Ovary (tissue), 10 donors: Measurements from ENCODE around the gene PDE6D. TPM values are rescaled to one million over a fixed set of nuclear protein-coding genes. Genes with fewer than 3 reads are reported as not detected.

Source experiments
- DNase-seq, 5 donors: peaks; one replicate each; pipeline ENCODE4 v3.0.0-alpha.2; 2019 to 2020
- H3K27ac ChIP-seq, 2 donors: fragments of 200-600 bp; one replicate each; pipeline versions ENCODE4 v1.5.1 to v1.8.0; 2019 to 2022
- H3K27me3 ChIP-seq: fragments of 200-600 bp; one replicate; pipeline ENCODE4 v1.8.0; 2022
- H3K36me3 ChIP-seq: fragments of 200-600 bp; sonication (generic); one replicate; pipeline ENCODE4 v1.5.1; 2019
- H3K4me1 ChIP-seq: one replicate; pipeline ENCODE4 v1.8.1; 2013; ENCODE audit warnings: mild to moderate bottlenecking, moderate library complexity; ENCODE audit not compliant: insufficient read depth
- H3K4me3 ChIP-seq: fragments of 200-600 bp; sonication (generic); one replicate; pipeline ENCODE4 v1.5.1; 2017
- H3K9me3 ChIP-seq, 2 donors: fragments of 200-600 bp in 1 of 2; sonication (generic) in 1 of 2; one replicate each; pipeline versions ENCODE4 v1.5.1 to v1.8.1; 2013 to 2019; ENCODE audit warnings: mild to moderate bottlenecking in 1 of 2, moderate library complexity in 1 of 2
- CTCF ChIP-seq, 3 donors: fragments of 450-650 bp in 2 of 3; fragments of 200-600 bp in 1 of 3; IDR thresholded peaks; one replicate each; pipeline versions ENCODE4 v1.5.1 to v1.8.0; 2016 to 2022; ENCODE audit warnings: antibody characterized with exemption in 3 of 3, mild to moderate bottlenecking in 1 of 3
- EP300 ChIP-seq: sonication (generic); formaldehyde crosslinking; IDR thresholded peaks from one replicate; pipeline ENCODE4 v1.6.1; 2017; ENCODE audit warnings: antibody characterized with exemption
- POLR2A ChIP-seq: fragments of 450-650 bp; IDR thresholded peaks from one replicate; pipeline ENCODE4 v1.6.1; 2017; ENCODE audit warnings: antibody characterized with exemption, mild to moderate bottlenecking, moderate library complexity
- WGBS, 3 donors: extraction: QIAGEN DNeasy Blood & Tissue Kit in 1 of 3; methylation state at CpG; one replicate each; pipeline versions ENCODE4 v1.1.5 to v1.1.7; 2013 to 2017; 5-methylcytosine and 5-hydroxymethylcytosine counted together
- intact Hi-C, 4 donors: fragments of 100-400 bp; cut with DNase I; formaldehyde crosslinking; loops; one replicate each; pipeline versions ENCODE4 v1.11.0 to v1.15.1; 2022 to 2023
- long read RNA-seq, 3 donors: library from polyadenylated mRNA in 2 of 3; unstranded in 2 of 3; transcript quantifications; one replicate each; pipeline ENCODE4 v2.0.0 and lab custom pipeline, GENCODE V29; 2021 to 2026
- polyA plus RNA-seq, 2 donors: library from polyadenylated mRNA; stranded (reverse); fragments of 200-250 nt in 1 of 2; fragments of 350-450 nt in 1 of 2; fragmentation: Illumina TruSeq in 1 of 2; extraction: RNeasy Lipid Tissue Mini Kit (QIAGEN cat#74804) in 1 of 2; gene quantifications; one replicate each; pipeline ENCODE4 v1.2.3, GENCODE V29; 2013 to 2014
- total RNA-seq, 7 donors: library from RNA; depleted of rRNA in 2 of 7; stranded (reverse); fragments of >200 nt in 2 of 7; fragmentation: NEBNext Ultra II Directional in 3 of 7; extraction: Animal tissue kit (Norgen Biotek cat#: 25700) in 3 of 7; gene quantifications; one replicate each; pipeline versions ENCODE4 v1.1.0 to v1.2.4, GENCODE V29; 2016 to 2023
- donor health status: DM: no; HTN: no; CAD: no; lungs with moderate emphysema.
- donor health status: DM: no; HTN: no; CAD: no.
- donor health status: Bipolar disorder and iron deficiency.
- donor health status: DM: yes; HTN: yes; CAD: no.
- donor health status: DM: no; HTN: no; CAD: no.
- donor health status: DM: yes; HTN: yes; CAD: no.

The PDE6D gene
- total RNA-seq (10 to 100 TPM; 13.7 to 22.9 (median 16.9) TPM), polyA plus RNA-seq (10 to 100 TPM; 21.6 to 32.9 TPM)
- long read RNA-seq, donor 1, transcript PDE6D-201 (5 exons, 1,175 nt), result major isoform, 16 of 17 reads
- long read RNA-seq, donor 1, partial matches to known transcripts, result 1 of 17 reads
- long read RNA-seq, donor 1, other reads (novel, unspliced or antisense), result 0 of 17 reads
- long read RNA-seq, donor 2, transcript PDE6D-201 (5 exons, 1,175 nt), result major isoform, 8 of 10 reads
- long read RNA-seq, donor 2, partial matches to known transcripts, result 0 of 10 reads
- long read RNA-seq, donor 2, other reads (novel, unspliced or antisense), result 0 of 10 reads
- long read RNA-seq, donor 3, transcript PDE6D-201 (5 exons, 1,175 nt), result major isoform, 15 of 17 reads
- long read RNA-seq, donor 3, partial matches to known transcripts, result 0 of 17 reads
- long read RNA-seq, donor 3, other reads (novel, unspliced or antisense), result 1 of 17 reads

GRCh38 chr2:231780909-231781797, at the start of gene PDE6D:
PDE6D (minus strand) TSS chr2:231781282; CDS start chr2:231781114, 168 bp downstream.
- Histone ChIP-seq H3K4me3 (peak within 1 kb of the TSS; percentile 83), H3K9me3 (no peaks in the 10 kb centered on the region), H3K4me1 (peaks cover 8% of the 10 kb centered on the region), H3K27ac (peak within 1 kb of the TSS; percentile 43 to 69), H3K36me3 (no peaks in the 10 kb centered on the region), H3K27me3 (no peaks in the 10 kb centered on the region)
- WGBS, 3 donors, result 0 to 1% (median 0%) methylated on average over 40 to 67 of the region's 67 CpGs
- TF ChIP-seq EP300 (no peak), CTCF (IDR thresholded peaks at IDR 0.05) (no peak), POLR2A (peak; percentile 84)
- peak; percentile 97 to 99 (median 98) for DNase-seq
- intact Hi-C loops, result loop anchor here in 1 of 4 donors (5.0 kb wide), 1 partner anchor 169 kb away; no protein-coding TSS in a partner anchor

- no peak for DNase-seq
- WGBS, 3 donors, result 48 to 57% (median 51%) methylated on average over 3 of the region's 3 CpGs
These were observed 40.8 kb upstream of the PDE6D start for GRCh38 chr2:231821908-231822307.

GRCh38 chr2:231820786-231821303, 39.8 kb upstream of the PDE6D start:
- Histone ChIP-seq H3K36me3 (no peaks in the 10 kb centered on the region), H3K27me3 (no peaks in the 10 kb centered on the region), H3K4me1 (no peaks in the 10 kb centered on the region), H3K9me3 (no peaks in the 10 kb centered on the region), H3K27ac (no peak overlapping the region), H3K4me3 (no peak overlapping the region)
- DNase-seq, result no peak
- intact Hi-C loops, result no loop called here
- TF ChIP-seq POLR2A, result no peak
- TF ChIP-seq CTCF (IDR thresholded peaks at IDR 0.05), result no peak
- no peak for TF ChIP-seq EP300
- 58 to 67% (median 66%) methylated on average over 12 of the region's 12 CpGs for WGBS, 3 donors

More at GRCh38 chr2:231821908-231822307, 40.8 kb upstream of the PDE6D start:
- no peak overlapping the region for H3K27ac ChIP-seq
- no peaks in the 10 kb centered on the region for H3K27me3 ChIP-seq
- no peak overlapping the region for H3K4me3 ChIP-seq
- H3K36me3 ChIP-seq, result no peaks in the 10 kb centered on the region
- no peaks in the 10 kb centered on the region for H3K4me1 ChIP-seq
- no peak for TF ChIP-seq EP300
- no peak for TF ChIP-seq POLR2A
- no peak for TF ChIP-seq CTCF (IDR thresholded peaks at IDR 0.05)
- intact Hi-C loops, result no loop called here
- no peaks in the 10 kb centered on the region for H3K9me3 ChIP-seq

- H3K27me3 ChIP-seq, result no peaks in the 10 kb centered on the region
- DNase-seq, result no peak
- 72 to 76% (median 73%) methylated on average over 2 of the region's 2 CpGs for WGBS, 3 donors
- H3K4me1 ChIP-seq, result no peaks in the 10 kb centered on the region
- no peaks in the 10 kb centered on the region for H3K36me3 ChIP-seq
- H3K9me3 ChIP-seq, result no peaks in the 10 kb centered on the region
- H3K27ac ChIP-seq, result no peak overlapping the region
- TF ChIP-seq CTCF (IDR thresholded peaks at IDR 0.05) (no peak), POLR2A (no peak), EP300 (no peak)
- intact Hi-C loops, result no loop called here
- H3K4me3 ChIP-seq, result no peak overlapping the region
These were observed 38.5 kb upstream of the PDE6D start for GRCh38 chr2:231819447-231820042.
